K562 treated with DMSO at 1 percent for 48 hours (cell line): Measurements from ENCODE around the gene ZNF556. TPM values are rescaled to one million over a fixed set of nuclear protein-coding genes. Genes with fewer than 3 reads are reported as not detected.

ENCODE experiments used
- total RNA-seq: library from RNA; unstranded; fragments of 300-600 nt; gene quantifications from 2 replicates; pipeline ENCODE4 v1.2.3, GENCODE V29; 2022; ENCODE audit warnings: low replicate concordance; ENCODE audit errors: extremely low read depth

The ZNF556 gene
- total RNA-seq: not detected in 2 replicates

GRCh38 chr19:2867025-2867991 lies at the start of gene ZNF556:
Gene ZNF556, plus strand, starts transcription at chr19:2867335. Its CDS starts 87 bp downstream, at chr19:2867422.

GRCh38 chr19:2819540-2820111 lies 47.5 kb upstream of the ZNF556 start, which contains the start of gene ZNF554:
Gene ZNF554, plus strand, starts transcription at chr19:2819868. Its CDS starts 204 bp downstream, at chr19:2820072.

GRCh38 chr19:2840794-2841791 lies 26.0 kb upstream of the ZNF556 start, which contains the start of gene ZNF555:
Gene ZNF555, plus strand, starts transcription at chr19:2841475. Its CDS starts 98 bp downstream, at chr19:2841573.

GRCh38 chr19:2900296-2901252 lies 33.4 kb downstream of the ZNF556 start, which contains the start of gene ZNF57:
Gene ZNF57, plus strand, starts transcription at chr19:2900928. Its CDS starts 118 bp downstream, at chr19:2901046.

Other genes starting within 250 kb of the ZNF556 start
- gene GNG7, start 164.6 kb upstream of the ZNF556 start, total RNA-seq: not detected in 2 replicates
- gene DIRAS1, start 146.0 kb upstream of the ZNF556 start, total RNA-seq: not detected in 2 replicates
- gene SLC39A3, start 127.3 kb upstream of the ZNF556 start, total RNA-seq: not detected in 2 replicates
- gene SGTA, start 84.1 kb upstream of the ZNF556 start, total RNA-seq: not detected in 2 replicates
- gene THOP1, start 81.8 kb upstream of the ZNF556 start, total RNA-seq: not detected in 2 replicates
- not detected in 2 replicates for gene ZNF554, start 47.5 kb upstream of the ZNF556 start, total RNA-seq
- not detected in 2 replicates for gene ZNF555, start 25.9 kb upstream of the ZNF556 start, total RNA-seq
- gene ZNF57, start 33.6 kb downstream of the ZNF556 start, total RNA-seq: not detected in 2 replicates
- not detected in 2 replicates for gene ZNF77, start 77.6 kb downstream of the ZNF556 start, total RNA-seq
- gene TLE6, start 110.2 kb downstream of the ZNF556 start, total RNA-seq: not detected in 2 replicates
- not detected in 2 replicates for gene TLE2, start 161.9 kb downstream of the ZNF556 start, total RNA-seq
- gene TLE5, start 195.2 kb downstream of the ZNF556 start, total RNA-seq: 269 TPM in 1 of 2 replicates, not detected in the other
- gene GNA11, start 227.0 kb downstream of the ZNF556 start, total RNA-seq: not detected in 2 replicates